H1 (cell line): Measurements from ENCODE around the gene TAF4. TPM values are rescaled to one million over a fixed set of nuclear protein-coding genes. Genes with fewer than 3 reads are reported as not detected.

Experiments used
- CTCF ChIA-PET: fragments of 300-600 bp; sonication (Branson Sonifier 250); formaldehyde crosslinking; loops from one replicate; lab custom pipeline; 2021; ENCODE audit not compliant: partially characterized antibody; lab: Charles Lee
- POLR2A ChIA-PET: fragments of 300-600 bp; sonication (Branson Sonifier 250); formaldehyde crosslinking; loops from one replicate; lab custom pipeline; 2021; ENCODE audit warnings: inconsistent platforms; ENCODE audit not compliant: partially characterized antibody; lab: Charles Lee
- DNase-seq, 2 experiments: peaks; one replicate each; pipeline versions ENCODE4 v3.0.0 to v3.0.0-alpha.2; 2010 to 2022; ENCODE audit warnings: low spot score in 2 of 2, low read depth in 1 of 2, mixed read lengths in 1 of 2
- FAIRE-seq: peaks from 2 replicates; lab custom pipeline; 2011; peaks lifted over from hg19 to GRCh38; lab: Jason Lieb, UNC
- H2AFZ ChIP-seq: 2 replicates; pipeline ENCODE4 v1.8.1; 2012; ENCODE audit warnings: low read length, inconsistent platforms
- H2AK5ac ChIP-seq: 2 replicates; pipeline ENCODE4 v1.6.1; 2013; ENCODE audit warnings: low read depth, low read length
- H2BK120ac ChIP-seq: replicated peaks from 2 replicates; pipeline ENCODE3; 2013; ENCODE audit warnings: low read depth, low read length, inconsistent platforms
- H2BK12ac ChIP-seq: 2 replicates; pipeline ENCODE4 v1.6.1; 2013; ENCODE audit warnings: low read depth, low read length
- H2BK15ac ChIP-seq: 2 replicates; pipeline ENCODE4 v1.6.1; 2013; ENCODE audit warnings: low read length
- H2BK20ac ChIP-seq: 2 replicates; pipeline ENCODE4 v1.6.1; 2013; ENCODE audit warnings: low read length
- H2BK5ac ChIP-seq: 2 replicates; pipeline ENCODE4 v1.6.1; 2013; ENCODE audit warnings: low read depth, low read length
- H3K14ac ChIP-seq: 2 replicates; pipeline ENCODE4 v1.6.1; 2013; ENCODE audit warnings: inconsistent platforms; ENCODE audit not compliant: insufficient read length
- H3K18ac ChIP-seq: 2 replicates; pipeline ENCODE4 v1.6.1; 2013; ENCODE audit warnings: low read length; ENCODE audit errors: extremely low read depth
- H3K23ac ChIP-seq: 2 replicates; pipeline ENCODE4 v1.6.1; 2013; ENCODE audit warnings: inconsistent platforms; ENCODE audit not compliant: insufficient read length
- H3K23me2 ChIP-seq: 2 replicates; pipeline ENCODE4 v1.6.1; 2013; ENCODE audit warnings: low read depth, low read length
- H3K27ac ChIP-seq: 2 replicates; pipeline ENCODE4 v1.6.1; 2011; ENCODE audit warnings: low read depth, low read length, inconsistent platforms
- H3K27me3 ChIP-seq, 4 experiments: replicated peaks in 1 of 4; 1 replicate in 1 of 4; 2 replicates in 3 of 4; pipeline versions ENCODE4 v1.6.1 to v1.8.1; 2011 to 2013; ENCODE audit warnings: low read length in 3 of 4, mild to moderate bottlenecking in 3 of 4, inconsistent platforms in 2 of 4, mixed read lengths in 2 of 4, moderate library complexity in 1 of 4; ENCODE audit not compliant: control insufficient read depth in 3 of 4, insufficient read depth in 3 of 4; ENCODE audit errors: extremely low read depth in 1 of 4
- H3K36me3 ChIP-seq, 4 experiments: 2 replicates each; pipeline versions ENCODE4 v1.6.1 to v1.8.1; 2011 to 2013; ENCODE audit warnings: mild to moderate bottlenecking in 4 of 4, low read length in 3 of 4, moderate library complexity in 2 of 4, control low read depth in 1 of 4, inconsistent platforms in 1 of 4; ENCODE audit not compliant: insufficient read depth in 4 of 4, control insufficient read depth in 2 of 4
- H3K4ac ChIP-seq: replicated peaks from 2 replicates; pipeline ENCODE3; 2013; ENCODE audit warnings: low read length, low read depth, mixed read lengths, inconsistent platforms; ENCODE audit not compliant: insufficient read length
- H3K4me1 ChIP-seq, 4 experiments: replicated peaks in 1 of 4; 1 replicate in 1 of 4; 2 replicates in 3 of 4; pipeline versions ENCODE4 v1.6.1 to v1.8.1; 2011 to 2013; ENCODE audit warnings: low read length in 3 of 4, inconsistent platforms in 2 of 4, mixed read lengths in 1 of 4; ENCODE audit not compliant: insufficient read depth in 4 of 4, control insufficient read depth in 3 of 4
- H3K4me2 ChIP-seq, 2 experiments: 2 replicates each; pipeline versions ENCODE4 v1.6.1 to v1.8.1; 2011 to 2013; ENCODE audit warnings: low read depth in 2 of 2, low read length in 2 of 2, control low read depth in 1 of 2, inconsistent platforms in 1 of 2, mild to moderate bottlenecking in 1 of 2; ENCODE audit not compliant: insufficient read depth in 1 of 2
- H3K4me3 ChIP-seq, 4 experiments: fragments of 200-600, 300-600 bp in 1 of 4; sonication (generic), shearing (Covaris generic), sonication (Bioruptor Twin) in 1 of 4; 2 replicates each; pipeline versions ENCODE4 v1.5.1 to v1.8.1; 2011 to 2016; ENCODE audit warnings: low read length in 4 of 4, low read depth in 3 of 4, control low read depth in 2 of 4, inconsistent platforms in 2 of 4, mild to moderate bottlenecking in 2 of 4, mixed read lengths in 1 of 4, moderate library complexity in 1 of 4; ENCODE audit not compliant: insufficient read depth in 2 of 4; ENCODE audit errors: extremely low read depth in 1 of 4
- H3K56ac ChIP-seq: replicated peaks from 2 replicates; pipeline ENCODE3; 2013; ENCODE audit warnings: low read depth, mild to moderate bottlenecking, mixed read lengths, low read length, inconsistent platforms; ENCODE audit not compliant: insufficient read length
- H3K79me1 ChIP-seq: 2 replicates; pipeline ENCODE4 v1.6.1; 2013; ENCODE audit warnings: low read depth, low read length, control low read depth
- H3K79me2 ChIP-seq, 2 experiments: 2 replicates each; pipeline versions ENCODE4 v1.6.1 to v1.8.1; 2012 to 2013; ENCODE audit warnings: low read length in 2 of 2, mild to moderate bottlenecking in 2 of 2, inconsistent platforms in 1 of 2; ENCODE audit not compliant: insufficient read depth in 2 of 2, control insufficient read depth in 1 of 2
- H3K9ac ChIP-seq, 4 experiments: replicated peaks in 1 of 4; 1 replicate in 1 of 4; 2 replicates in 3 of 4; pipeline versions ENCODE4 v1.6.1 to v1.8.1; 2011 to 2013; ENCODE audit warnings: low read depth in 3 of 4, low read length in 3 of 4, control low read depth in 2 of 4, mild to moderate bottlenecking in 2 of 4, moderate library complexity in 2 of 4, inconsistent platforms in 1 of 4; ENCODE audit errors: extremely low read depth in 1 of 4
- H3K9me3 ChIP-seq, 2 experiments: 2 replicates each; pipeline versions ENCODE4 v1.6.1 to v1.8.1; 2012 to 2013; ENCODE audit warnings: mild to moderate bottlenecking in 2 of 2, moderate library complexity in 2 of 2, control low read depth in 1 of 2, inconsistent platforms in 1 of 2, low read depth in 1 of 2, low read length in 1 of 2, mixed read lengths in 1 of 2; ENCODE audit not compliant: insufficient read depth in 2 of 2
- H4K20me1 ChIP-seq, 2 experiments: replicated peaks in 1 of 2; 2 replicates each; pipeline versions ENCODE3 to v1.8.1; 2011 to 2013; ENCODE audit warnings: inconsistent platforms in 2 of 2, low read length in 2 of 2, mild to moderate bottlenecking in 1 of 2; ENCODE audit not compliant: insufficient read depth in 2 of 2, control insufficient read depth in 1 of 2
- H4K5ac ChIP-seq: 2 replicates; pipeline ENCODE4 v1.6.1; 2013; ENCODE audit warnings: low read length, low read depth, mixed read lengths, inconsistent platforms; ENCODE audit not compliant: insufficient read length
- H4K8ac ChIP-seq: 2 replicates; pipeline ENCODE4 v1.8.0; 2013; ENCODE audit warnings: mild to moderate bottlenecking, moderate library complexity, low read length, inconsistent platforms; ENCODE audit not compliant: insufficient read depth; ENCODE audit errors: extremely low read depth
- H4K91ac ChIP-seq: replicated peaks from 2 replicates; pipeline ENCODE3; 2013; ENCODE audit warnings: low read length, mixed read lengths, inconsistent platforms; ENCODE audit not compliant: insufficient read length
- CBX8 ChIP-seq: fragments of 300-800, 300-1000 bp; sonication (generic); IDR thresholded peaks from 2 replicates; pipeline ENCODE4 v1.7.1; 2016; ENCODE audit warnings: low read depth, low read length, borderline replicate concordance
- CEBPB ChIP-seq: IDR thresholded peaks from 2 replicates; pipeline ENCODE4 v1.6.1; 2012; ENCODE audit warnings: low read depth, low read length
- HDAC6 ChIP-seq: IDR thresholded peaks from one replicate; pipeline ENCODE4 v1.7.1; 2012; ENCODE audit warnings: low read depth, mild to moderate bottlenecking, inconsistent platforms, low read length, moderate library complexity
- JUN ChIP-seq: IDR thresholded peaks from 2 replicates; pipeline ENCODE4 v1.6.1; 2011; ENCODE audit warnings: low read depth, mild to moderate bottlenecking, improper control_type of control experiment, low read length
- KDM4A ChIP-seq: IDR thresholded peaks from one replicate; pipeline ENCODE4 v1.7.1; 2012; ENCODE audit warnings: low read depth, mild to moderate bottlenecking, moderate library complexity, low read length, inconsistent platforms; ENCODE audit not compliant: severe bottlenecking
- MAFK ChIP-seq: IDR thresholded peaks from 2 replicates; pipeline ENCODE4 v1.6.1; 2012; ENCODE audit warnings: low read depth, mild to moderate bottlenecking, improper control_type of control experiment, low read length
- PHF8 ChIP-seq: fragments of 200-600 bp; sonication (generic); conservative IDR thresholded peaks from 2 replicates; pipeline ENCODE4 v1.7.1; 2012; ENCODE audit warnings: low read depth, mild to moderate bottlenecking, inconsistent platforms, low read length, moderate library complexity
- RBBP5 ChIP-seq: IDR thresholded peaks from 2 replicates; pipeline ENCODE4 v1.7.1; 2012; ENCODE audit warnings: low read depth, mild to moderate bottlenecking, inconsistent platforms, low read length, moderate library complexity, borderline replicate concordance
- SP4 ChIP-seq: IDR thresholded peaks from 2 replicates; pipeline ENCODE4 v1.6.1; 2012; ENCODE audit warnings: low read length, inconsistent platforms
- SRF ChIP-seq: IDR thresholded peaks from 2 replicates; pipeline ENCODE4 v1.6.1; 2011; ENCODE audit warnings: mild to moderate bottlenecking, low read depth, low read length, moderate library complexity
- TEAD4 ChIP-seq: IDR thresholded peaks from 2 replicates; pipeline ENCODE4 v1.6.1; 2012; ENCODE audit warnings: low read depth, low read length, inconsistent platforms, mixed read lengths
- WGBS, 2 experiments: shearing (Covaris generic) in 1 of 2; methylation state at CpG; one replicate each; pipeline versions ENCODE4 v1.1.6 to v1.1.7; 2013 to 2015; ENCODE audit warnings: low lambda C conversion rate in 2 of 2, mixed read lengths in 2 of 2, inconsistent platforms in 1 of 2, low coverage in 1 of 2, missing lambda C conversion rate in 1 of 2; ENCODE audit not compliant: insufficient replicate concordance in 2 of 2, insufficient coverage in 1 of 2, insufficient read length in 1 of 2; ENCODE audit errors: extremely low coverage in 1 of 2, missing lambda C conversion rate in 1 of 2; 5-methylcytosine and 5-hydroxymethylcytosine counted together
- polyA plus RNA-seq, 7 experiments: library from polyadenylated mRNA; depleted of rRNA in 3 of 7; stranded (reverse) in 5 of 7; unstranded in 2 of 7; fragments of >200 nt in 5 of 7; fragments of 200-250 nt in 2 of 7; gene quantifications; 1 replicate in 5 of 7; 2 replicates in 1 of 7; 4 replicates in 1 of 7; pipeline versions ENCODE4 v1.2.1 to v1.2.3, GENCODE V29; 2011 to 2013; ENCODE audit warnings: missing spikeins in 2 of 7, mixed read lengths in 2 of 7
- total RNA-seq: library from RNA; stranded (reverse); fragmentation: NEBNext Ultra II Directional; extraction: Animal tissue kit (Norgen Biotek cat#: 25700); gene quantifications from 2 replicates; pipeline ENCODE4 v1.2.1, GENCODE V29; 2021
- TF ChIP-seq, protein P1 (sequence below): IDR thresholded peaks from 2 replicates; pipeline ENCODE4 v1.6.1; 2012; ENCODE audit warnings: inconsistent platforms

TAF4 gene
- total and polyA plus RNA-seq, 2 of the 8 experiments (the other 6 are each of a cell fraction or from before 2014, with no cell fraction given): 16.0 to 30.1 TPM

DNA sequence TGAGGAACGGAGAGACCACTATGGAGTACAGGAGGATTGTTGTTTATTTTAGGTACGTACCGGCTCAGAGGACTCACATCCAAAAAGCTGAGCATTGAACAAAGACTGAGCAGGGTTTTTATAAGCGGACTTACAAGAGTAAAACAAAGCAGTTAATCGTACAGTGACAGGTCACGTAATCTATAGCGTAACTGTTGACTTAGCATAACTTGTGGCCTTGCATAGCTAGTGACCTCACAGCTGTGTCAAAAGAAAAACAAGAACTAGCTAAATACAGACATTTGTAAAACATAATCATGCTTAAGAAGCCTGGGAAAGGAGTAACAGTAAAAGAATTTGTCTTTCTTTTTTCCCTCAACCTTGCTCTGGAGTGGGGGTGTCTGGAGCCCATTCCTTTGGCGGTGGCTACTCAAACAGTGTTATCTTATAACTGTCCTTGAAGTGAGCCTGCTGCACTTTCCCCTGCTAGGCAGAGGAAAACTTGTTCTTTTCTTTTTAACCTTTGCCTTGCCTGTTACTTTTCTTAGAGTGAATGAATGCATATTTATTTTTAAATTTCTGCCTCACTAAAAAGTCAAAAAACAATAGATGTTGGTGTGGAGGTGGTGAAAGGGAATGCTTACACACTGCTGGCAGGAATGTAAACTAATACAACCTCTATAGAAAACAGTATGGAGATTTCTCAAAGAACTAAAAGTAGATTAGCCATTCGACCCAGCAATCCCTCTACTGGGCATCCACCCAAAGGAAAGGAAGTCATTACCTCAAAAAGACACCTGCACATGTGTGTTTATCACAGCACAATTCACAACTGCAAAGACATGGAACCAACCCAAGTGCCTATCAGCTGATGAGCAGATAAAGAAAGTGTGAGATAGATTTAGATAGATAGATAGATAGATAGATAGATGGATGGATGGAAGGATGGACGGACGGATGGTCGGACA lies 109.0 kb downstream of the TAF4 start:
- Histone ChIP-seq H4K91ac (no peak overlapping the region), H3K36me3 (no peaks in the 10 kb centered on the region), H4K8ac (no peak overlapping the region), H2BK12ac (no peak overlapping the region), H3K27me3 (no peaks in the 10 kb centered on the region; a peak in 1 of 7 replicates), H3K18ac (no peak overlapping the region), H3K4me3 (no peak overlapping the region), H3K4ac (no peak overlapping the region), H2BK20ac (no peak overlapping the region), H3K23me2 (no peaks in the 10 kb centered on the region), H2BK5ac (no peak overlapping the region), H2AFZ (no peak overlapping the region), H3K56ac (no peak overlapping the region), H3K79me1 (no peaks in the 10 kb centered on the region; the same call in 1 of the 2 replicates), H3K27ac (no peak overlapping the region), H3K14ac (no peak overlapping the region), H3K9ac (no peak overlapping the region), H4K20me1 (peaks cover 2% of the 10 kb centered on the region in 2 experiments), H3K79me2 (no peaks in the 10 kb centered on the region), H4K5ac (no peak overlapping the region), H3K9me3 (no peaks in the 10 kb centered on the region), H2BK120ac (no peak overlapping the region), H2AK5ac (no peak overlapping the region), H3K4me1 (peaks cover 2 to 21% (median 6%) of the 10 kb centered on the region in 4 experiments; a peak in 6 of 7 replicates), H3K4me2 (no peak overlapping the region), H2BK15ac (no peak overlapping the region), H3K23ac (no peak overlapping the region)
- DNase-seq: no peak
- ChIA-PET POLR2A (no interaction called here), CTCF (interaction anchor here (1.8 kb wide), 1 partner anchor 10 kb away, joined by 4 read pairs; no protein-coding TSS in a partner anchor)
- no peak for FAIRE-seq
- 83% methylated on average over 12 of the region's 12 CpGs; no CpG with 5 or more reads in 1 of the 2 experiments for WGBS, 2 experiments
- no peak for TF ChIP-seq CBX8
- TF ChIP-seq HDAC6: no peak
- no peak for TF ChIP-seq MAFK
- TF ChIP-seq KDM4A: no peak
- TF ChIP-seq SRF: no peak
- no peak for TF ChIP-seq CEBPB
- no peak for TF ChIP-seq PHF8
- TF ChIP-seq SP4: no peak
- TF ChIP-seq, protein P1, sequence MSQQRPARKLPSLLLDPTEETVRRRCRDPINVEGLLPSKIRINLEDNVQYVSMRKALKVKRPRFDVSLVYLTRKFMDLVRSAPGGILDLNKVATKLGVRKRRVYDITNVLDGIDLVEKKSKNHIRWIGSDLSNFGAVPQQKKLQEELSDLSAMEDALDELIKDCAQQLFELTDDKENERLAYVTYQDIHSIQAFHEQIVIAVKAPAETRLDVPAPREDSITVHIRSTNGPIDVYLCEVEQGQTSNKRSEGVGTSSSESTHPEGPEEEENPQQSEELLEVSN: no peak
- no peak for TF ChIP-seq RBBP5
- no peak for TF ChIP-seq JUN
- no peak for TF ChIP-seq TEAD4
